Cardiac fibroblast (primary cell): ENCODE measurements around the gene TECPR2.

Experiments
- DNase-seq, 2 donors: peaks; one replicate each; pipeline versions ENCODE4 v3.0.0 to v3.0.0-alpha.2; 2010; ENCODE audit warnings: low read depth in 2 of 2
- H3K4me3 ChIP-seq, 2 donors: replicated peaks in 1 of 2; 1 replicate in 1 of 2; 2 replicates in 1 of 2; pipeline ENCODE4 v1.5.1; 2011; ENCODE audit warnings: low read depth in 2 of 2, low read length in 2 of 2, mild to moderate bottlenecking in 2 of 2, moderate library complexity in 1 of 2
- CTCF ChIP-seq: IDR thresholded peaks from one replicate; pipeline ENCODE4 v1.5.1; 2011; ENCODE audit warnings: low read depth, mild to moderate bottlenecking, low read length, inconsistent platforms

The TECPR2 gene

DNA sequence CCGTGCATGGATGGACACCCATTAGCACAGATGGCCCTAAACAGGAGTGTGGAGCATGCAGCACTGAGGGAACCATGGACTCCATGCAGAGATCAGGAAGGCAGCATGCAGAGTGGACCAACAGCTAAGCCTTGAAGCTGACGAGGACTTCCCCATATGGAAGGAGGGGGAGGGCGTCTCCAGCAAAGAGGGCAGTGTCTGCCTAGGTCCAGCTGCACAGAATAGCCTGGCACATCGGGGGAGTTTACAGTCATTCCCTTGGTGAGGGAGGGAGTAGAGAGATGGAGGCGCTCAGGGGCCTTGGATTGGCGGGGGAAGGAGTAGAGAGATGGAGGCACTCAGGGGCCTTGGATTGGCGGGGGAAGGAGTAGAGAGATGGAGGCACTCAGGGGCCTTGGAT, 82.3 kb downstream of the TECPR2 start:
- TF ChIP-seq CTCF = no peak
- no peak for DNase-seq
- no peak overlapping the region for H3K4me3 ChIP-seq

DNA sequence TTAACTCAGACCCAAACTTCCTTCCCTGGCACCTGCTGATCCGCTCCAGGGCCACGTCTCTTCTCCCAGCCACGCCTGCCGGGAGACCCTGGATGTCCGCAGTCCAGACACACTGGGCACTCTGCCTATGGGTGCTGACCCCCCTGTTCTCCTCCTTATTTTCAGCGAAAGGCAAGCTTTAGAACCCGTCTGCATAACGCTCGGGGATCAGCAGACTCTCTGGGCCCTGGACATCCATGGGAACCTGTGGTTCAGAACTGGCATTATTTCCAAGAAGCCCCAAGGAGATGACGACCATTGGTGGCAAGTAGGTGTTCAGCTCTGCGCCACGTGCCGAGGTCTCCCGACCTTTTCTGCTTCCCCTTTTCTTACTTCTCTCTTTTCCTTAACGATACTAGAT, 82.9 kb downstream of the TECPR2 start:
- no peak overlapping the region for H3K4me3 ChIP-seq
- TF ChIP-seq CTCF = no peak
- no peak for DNase-seq

- DNase-seq = no peak
- no peak overlapping the region for H3K4me3 ChIP-seq
- no peak for TF ChIP-seq CTCF
These were observed 87.7 kb downstream of the TECPR2 start for GRCh38 chr14:102450206-102451063.

GRCh38 chr14:102451064-102451352, 88.3 kb downstream of the TECPR2 start:
- TF ChIP-seq CTCF = no peak
- DNase-seq = no peak
- no peak overlapping the region for H3K4me3 ChIP-seq

- no peak for TF ChIP-seq CTCF
- no peak overlapping the region for H3K4me3 ChIP-seq
- no peak for DNase-seq
These were observed 89.6 kb downstream of the TECPR2 start for GRCh38 chr14:102452302-102452701.

DNA sequence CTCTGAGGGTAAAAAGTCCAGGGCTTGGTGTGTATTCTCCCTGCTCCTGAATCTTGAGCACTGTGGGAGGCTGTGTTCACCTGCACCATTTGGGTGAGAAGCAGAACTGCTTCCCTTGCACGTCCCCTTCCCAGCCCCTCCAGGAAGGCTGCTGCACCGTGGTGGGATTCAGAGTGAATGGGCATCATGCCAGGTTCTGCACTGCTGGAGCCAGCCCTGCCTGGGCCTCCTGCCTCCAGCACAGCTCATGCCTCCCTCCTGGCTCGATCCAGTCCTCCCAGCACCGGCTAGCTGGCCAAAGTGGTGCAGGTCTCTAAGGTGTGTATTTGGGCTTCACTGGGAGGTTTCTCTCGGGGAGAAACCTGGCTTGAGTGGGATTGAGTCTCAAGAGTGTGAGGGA, 92.0 kb downstream of the TECPR2 start:
- no peak for TF ChIP-seq CTCF
- no peak overlapping the region for H3K4me3 ChIP-seq
- no peak for DNase-seq

- TF ChIP-seq CTCF = no peak
- H3K4me3 ChIP-seq = no peak overlapping the region
- no peak for DNase-seq
These were observed 94.8 kb downstream of the TECPR2 start for GRCh38 chr14:102457509-102457908.
